ENCODE measurements around the gene CENPC. TPM values are rescaled to one million over a fixed set of nuclear protein-coding genes. Genes with fewer than 3 reads are reported as not detected.

Gene CENPC
- total RNA-seq, 1 donor from 2014 or later = 28.4 TPM

DNA sequence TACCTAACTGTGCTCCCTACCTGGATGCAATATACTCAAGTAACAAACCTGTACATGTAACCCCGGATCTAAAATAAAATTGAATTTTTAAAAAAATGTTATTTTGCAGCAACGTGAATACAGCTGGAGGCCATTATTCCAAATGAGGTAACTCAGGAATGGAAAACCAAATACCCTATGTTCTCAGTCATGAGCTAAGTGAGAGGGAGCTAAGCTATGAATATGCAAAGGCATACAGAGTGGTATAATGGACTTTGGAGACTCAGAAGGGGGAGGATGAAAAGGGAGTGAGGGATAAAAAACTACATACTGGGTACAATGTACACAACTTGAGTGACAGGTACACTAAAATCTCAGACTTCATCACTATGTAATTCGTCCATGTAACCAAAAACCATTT, 78.6 kb downstream of the CENPC start:
- Mint-ChIP-seq H3K4me1 (no peaks in the 10 kb centered on the region), H3K36me3 (peaks cover 21% of the 10 kb centered on the region), H3K27ac (no peak overlapping the region), H3K27me3 (ENCODE audit: low read depth) (no peaks in the 10 kb centered on the region), H3K9me3 (peaks cover 7% of the 10 kb centered on the region), H3K4me3 (no peak overlapping the region)
- no peak for DNase-seq (ENCODE audit: low spot score in 2 of 2, unreplicated experiment in 2 of 2)
- TF ChIP-seq, protein P1, sequence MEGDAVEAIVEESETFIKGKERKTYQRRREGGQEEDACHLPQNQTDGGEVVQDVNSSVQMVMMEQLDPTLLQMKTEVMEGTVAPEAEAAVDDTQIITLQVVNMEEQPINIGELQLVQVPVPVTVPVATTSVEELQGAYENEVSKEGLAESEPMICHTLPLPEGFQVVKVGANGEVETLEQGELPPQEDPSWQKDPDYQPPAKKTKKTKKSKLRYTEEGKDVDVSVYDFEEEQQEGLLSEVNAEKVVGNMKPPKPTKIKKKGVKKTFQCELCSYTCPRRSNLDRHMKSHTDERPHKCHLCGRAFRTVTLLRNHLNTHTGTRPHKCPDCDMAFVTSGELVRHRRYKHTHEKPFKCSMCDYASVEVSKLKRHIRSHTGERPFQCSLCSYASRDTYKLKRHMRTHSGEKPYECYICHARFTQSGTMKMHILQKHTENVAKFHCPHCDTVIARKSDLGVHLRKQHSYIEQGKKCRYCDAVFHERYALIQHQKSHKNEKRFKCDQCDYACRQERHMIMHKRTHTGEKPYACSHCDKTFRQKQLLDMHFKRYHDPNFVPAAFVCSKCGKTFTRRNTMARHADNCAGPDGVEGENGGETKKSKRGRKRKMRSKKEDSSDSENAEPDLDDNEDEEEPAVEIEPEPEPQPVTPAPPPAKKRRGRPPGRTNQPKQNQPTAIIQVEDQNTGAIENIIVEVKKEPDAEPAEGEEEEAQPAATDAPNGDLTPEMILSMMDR (IDR thresholded peaks at IDR 0.05; ENCODE audit: unreplicated experiment) = no peak

- TF ChIP-seq, protein P1 (IDR thresholded peaks at IDR 0.05; ENCODE audit: unreplicated experiment) = no peak
- DNase-seq (ENCODE audit: low spot score in 2 of 2, unreplicated experiment in 2 of 2) = no peak
- Mint-ChIP-seq H3K27ac (no peak overlapping the region), H3K9me3 (peaks cover 7% of the 10 kb centered on the region), H3K27me3 (ENCODE audit: low read depth) (no peaks in the 10 kb centered on the region), H3K4me3 (no peak overlapping the region), H3K36me3 (peaks cover 12% of the 10 kb centered on the region), H3K4me1 (no peaks in the 10 kb centered on the region)
Measured at GRCh38 chr4:67465763-67466052, 79.6 kb downstream of the CENPC start.

- TF ChIP-seq, protein P1 (IDR thresholded peaks at IDR 0.05; ENCODE audit: unreplicated experiment) = no peak
- no peak overlapping the region for H3K27ac Mint-ChIP-seq
Measured at GRCh38 chr4:67465032-67465762, 80.1 kb downstream of the CENPC start.

DNA sequence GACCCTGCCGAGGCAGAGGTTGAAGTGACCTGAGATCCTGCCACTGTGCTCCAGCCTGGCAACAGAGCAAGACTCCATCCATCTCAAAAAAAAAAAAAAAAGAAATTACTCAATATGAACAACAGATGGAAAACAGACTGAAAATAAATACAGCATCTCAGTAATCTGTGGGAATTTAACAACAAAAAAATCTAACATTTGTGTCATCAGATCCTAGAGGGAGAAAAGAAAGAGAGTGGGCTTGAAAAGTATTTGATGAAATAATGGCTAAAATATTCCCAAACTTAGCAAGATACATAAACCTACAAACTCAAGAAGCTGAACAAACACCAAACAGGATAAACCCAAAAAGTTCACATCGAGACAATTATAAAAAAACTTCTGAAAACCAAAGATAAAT, 84.7 kb downstream of the CENPC start:
- Mint-ChIP-seq H3K27ac (no peak overlapping the region), H3K9me3 (peaks cover 19% of the 10 kb centered on the region), H3K4me3 (no peak overlapping the region), H3K36me3 (peaks cover 17% of the 10 kb centered on the region), H3K27me3 (ENCODE audit: low read depth) (no peaks in the 10 kb centered on the region), H3K4me1 (peaks cover 3% of the 10 kb centered on the region)
- no peak for DNase-seq (ENCODE audit: low spot score in 2 of 2, unreplicated experiment in 2 of 2)
- TF ChIP-seq, protein P1 (IDR thresholded peaks at IDR 0.05; ENCODE audit: unreplicated experiment) = no peak

More at GRCh38 chr4:67465032-67465762, 80.1 kb downstream of the CENPC start:
- Mint-ChIP-seq H3K9me3 (peaks cover 7% of the 10 kb centered on the region), H3K4me3 (no peak overlapping the region), H3K36me3 (peaks cover 10% of the 10 kb centered on the region), H3K27me3 (ENCODE audit: low read depth) (no peaks in the 10 kb centered on the region), H3K4me1 (no peaks in the 10 kb centered on the region)
- no peak for DNase-seq (ENCODE audit: low spot score in 2 of 2, unreplicated experiment in 2 of 2)

DNA sequence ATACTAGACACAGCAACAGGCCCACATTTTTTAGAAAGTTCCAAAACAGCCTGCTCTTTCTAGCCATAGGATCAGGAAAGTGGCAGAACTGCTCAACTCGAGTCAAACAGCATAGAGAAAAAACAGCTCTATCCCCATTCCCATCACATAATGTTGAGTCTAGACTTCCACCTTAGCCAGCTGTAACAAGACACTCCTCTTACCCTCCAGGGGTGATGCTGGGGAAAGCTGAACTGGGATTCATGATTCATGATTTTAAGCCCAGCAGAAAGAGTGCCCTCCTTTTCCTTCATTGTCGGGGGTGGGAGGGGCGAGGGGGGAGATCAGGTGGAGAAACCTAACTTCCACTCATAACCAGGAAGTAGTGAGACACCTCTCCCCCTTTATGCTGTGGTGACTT, 86.1 kb downstream of the CENPC start:
- peaks cover 19% of the 10 kb centered on the region for H3K36me3 Mint-ChIP-seq
- H3K9me3 Mint-ChIP-seq = peaks cover 19% of the 10 kb centered on the region
- no peak for DNase-seq (ENCODE audit: low spot score in 2 of 2, unreplicated experiment in 2 of 2)
- H3K4me1 Mint-ChIP-seq = peaks cover 3% of the 10 kb centered on the region
- H3K27ac Mint-ChIP-seq = no peak overlapping the region
- H3K4me3 Mint-ChIP-seq = no peak overlapping the region
- H3K27me3 Mint-ChIP-seq (ENCODE audit: low read depth) = no peaks in the 10 kb centered on the region
- TF ChIP-seq, protein P1 (IDR thresholded peaks at IDR 0.05; ENCODE audit: unreplicated experiment) = no peak
